ENCODE results near the gene PHGDH.

- TF ChIP-seq POLR2AphosphoS5 (IDR thresholded peaks at IDR 0.05; ENCODE audit: low read depth, low read length) (no peak), POLR2A (IDR thresholded peaks at IDR 0.05; ENCODE audit: low read depth, low read length) (no peak), TAF1 (IDR thresholded peaks at IDR 0.05; ENCODE audit: low read depth, low read length) (no peak)
Observed at GRCh38 chr1:119778886-119779560, 67.3 kb downstream of the PHGDH start.
